AG09309 (cell line): ENCODE results near the gene NAALADL2.

Experiments used
- DNase-seq: peaks from one replicate; pipeline ENCODE4 v3.0.0-alpha.2; 2010; ENCODE audit warnings: low read depth
- H3K4me3 ChIP-seq: 2 replicates; pipeline ENCODE4 v1.5.1; 2011; ENCODE audit warnings: mild to moderate bottlenecking, low read depth, low read length, moderate library complexity; ENCODE audit not compliant: control insufficient read depth
- CTCF ChIP-seq: IDR thresholded peaks from 2 replicates; pipeline ENCODE4 v1.5.1; 2011; ENCODE audit warnings: mild to moderate bottlenecking, low read depth, low read length, inconsistent platforms; ENCODE audit not compliant: insufficient read depth, control insufficient read depth; ENCODE audit errors: missing control alignments

Gene NAALADL2

GRCh38 chr3:175839366-175840005 is 980.4 kb downstream of the NAALADL2 start:
- no peak for DNase-seq
- no peak overlapping the region for H3K4me3 ChIP-seq
- TF ChIP-seq CTCF, result no peak

DNA sequence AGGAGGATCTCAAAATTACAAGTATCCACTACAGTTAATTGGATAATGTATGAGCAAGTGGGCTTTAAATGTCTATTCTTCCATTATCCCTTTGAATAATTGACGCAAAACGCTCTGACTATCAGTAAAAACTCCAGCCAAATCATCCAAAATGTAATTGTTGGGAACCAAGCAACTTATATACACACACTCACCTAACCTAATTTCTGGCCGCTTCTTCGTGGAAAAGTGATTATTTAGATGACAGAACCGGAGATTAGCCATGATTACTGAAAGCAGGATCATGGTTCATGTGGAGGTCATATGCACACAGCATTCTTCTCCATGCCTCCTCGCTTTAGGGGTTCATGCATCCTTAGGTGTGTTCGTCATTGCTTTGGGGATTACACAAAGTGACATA is 992.4 kb downstream of the NAALADL2 start:
- no peak for DNase-seq
- no peak for TF ChIP-seq CTCF
- H3K4me3 ChIP-seq, result no peak overlapping the region

- no peak overlapping the region for H3K4me3 ChIP-seq
- no peak for DNase-seq
- TF ChIP-seq CTCF, result no peak
These were observed 993.4 kb downstream of the NAALADL2 start for GRCh38 chr3:175852560-175852959.

DNA sequence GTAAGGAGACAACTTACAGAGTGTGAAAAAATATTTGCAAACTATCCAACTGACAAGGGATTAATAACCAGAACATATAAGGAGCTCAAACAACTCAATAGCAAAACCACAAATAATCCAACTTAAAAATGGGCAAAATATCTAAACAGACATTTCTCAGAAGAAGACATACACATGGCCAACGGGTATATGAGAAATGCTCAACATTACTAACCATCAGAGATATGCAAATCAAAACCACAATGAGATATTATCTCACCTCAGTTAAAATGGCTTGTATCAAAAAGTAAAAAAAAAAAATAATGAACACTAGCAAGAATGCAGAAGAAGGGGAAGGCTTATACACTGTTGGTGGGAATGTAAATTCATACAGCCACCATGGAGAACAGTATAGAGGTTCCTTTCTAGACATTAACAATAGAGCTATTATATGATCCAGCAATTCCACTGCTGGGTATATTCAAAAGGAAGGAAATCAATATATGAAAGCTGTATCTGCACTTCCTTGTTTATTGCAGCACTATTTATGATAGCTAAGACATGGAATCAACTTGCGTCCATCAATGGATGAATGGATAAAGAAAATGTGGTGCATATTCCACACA is 998.6 kb downstream of the NAALADL2 start:
- no peak for DNase-seq
- H3K4me3 ChIP-seq, result no peak overlapping the region

More for the DNA sequence above, 998.6 kb downstream of the NAALADL2 start:
- no peak for TF ChIP-seq CTCF
